DOHH2 (cell line): Measurements from ENCODE around the gene CARNS1.

Experiments used
- CTCF ChIP-seq: fragments of 200-600 bp; sonication (generic); IDR thresholded peaks from one replicate; pipeline ENCODE4 v1.5.1; 2014; ENCODE audit warnings: antibody characterized with exemption, mild to moderate bottlenecking, low read depth, low read length; ENCODE audit not compliant: poor library complexity, severe bottlenecking
- EZH2phosphoT487 ChIP-seq: fragments of 200-600 bp; sonication (generic); IDR thresholded peaks from 2 replicates; pipeline ENCODE4 v1.6.1; 2017; ENCODE audit warnings: borderline replicate concordance, mild to moderate bottlenecking, antibody characterized with exemption, low read length, moderate library complexity, mixed read lengths

- TF ChIP-seq CTCF (peak; percentile 51), EZH2phosphoT487 (no peak)
These were observed 8.3 kb upstream of the CARNS1 start for GRCh38 chr11:67406969-67407687.
